NCI-H1930 (cell line): Measurements from ENCODE around the gene DNAI2.
"Not testable (repeated sequence)": the region's sequence is repeated elsewhere in the genome, so short reads cannot be mapped to it uniquely, and the experiment has no call there.

Source experiments
- DNase-seq, 2 experiments: peaks; one replicate each; lab custom pipeline; 2025; lab: John Stamatoyannopoulos, UW

DNAI2 gene

GRCh38 chr17:74276051-74276476 is 2.0 kb downstream of the DNAI2 start:
- DNase-seq, result no peak

- DNase-seq, result no peak
Observed at GRCh38 chr17:74276541-74277009, 2.5 kb downstream of the DNAI2 start.

GRCh38 chr17:74277935-74278334 is 3.9 kb downstream of the DNAI2 start:
- DNase-seq, result no peak

GRCh38 chr17:74279617-74280016 is 5.6 kb downstream of the DNAI2 start:
- not testable (repeated sequence) for DNase-seq

GRCh38 chr17:74280093-74280513 is 6.1 kb downstream of the DNAI2 start:
- no peak for DNase-seq

- no peak for DNase-seq
Observed at GRCh38 chr17:74281799-74282198, 7.8 kb downstream of the DNAI2 start.

- not testable (repeated sequence) for DNase-seq
Observed at GRCh38 chr17:74282274-74282586, 8.2 kb downstream of the DNAI2 start.

GRCh38 chr17:74282587-74283370 is 8.7 kb downstream of the DNAI2 start:
- no peak for DNase-seq

- no peak for DNase-seq
Observed at GRCh38 chr17:74283371-74283673, 9.3 kb downstream of the DNAI2 start.

GRCh38 chr17:74287031-74287602 is 13.1 kb downstream of the DNAI2 start:
- no peak for DNase-seq

- DNase-seq, result no peak
Observed at GRCh38 chr17:74288785-74289184, 14.8 kb downstream of the DNAI2 start.

- DNase-seq, result no peak
Observed at GRCh38 chr17:74289688-74290087, 15.7 kb downstream of the DNAI2 start.

- no peak for DNase-seq
Observed at GRCh38 chr17:74290340-74290739, 16.3 kb downstream of the DNAI2 start.

- DNase-seq, result no peak
Observed at GRCh38 chr17:74292495-74292894, 18.5 kb downstream of the DNAI2 start.

GRCh38 chr17:74295625-74296547 is 21.9 kb downstream of the DNAI2 start:
- no peak for DNase-seq

- DNase-seq, result peak in 1 of 2 experiments; percentile 29
Observed at GRCh38 chr17:74296548-74296936, 22.5 kb downstream of the DNAI2 start.

GRCh38 chr17:74297941-74298340 is 23.9 kb downstream of the DNAI2 start:
- DNase-seq, result no peak

- DNase-seq, result no peak
Observed at GRCh38 chr17:74298778-74299177, 24.7 kb downstream of the DNAI2 start.

- DNase-seq, result no peak
Observed at GRCh38 chr17:74299226-74300009, 25.4 kb downstream of the DNAI2 start.

- DNase-seq, result no peak
Observed at GRCh38 chr17:74303305-74303704, 29.3 kb downstream of the DNAI2 start.

GRCh38 chr17:74304184-74304583 is 30.1 kb downstream of the DNAI2 start:
- no peak for DNase-seq
